HepG2 (cell line): ENCODE results near the gene ASCC2. TPM values are rescaled to one million over a fixed set of nuclear protein-coding genes. Genes with fewer than 3 reads are reported as not detected.

Experiments
- ATAC-seq: fragments of 200-7000 bp; cut with Tn5 transposase; 3 replicates; pipeline ENCODE4 v1.9.1; 2020; ENCODE audit warnings: mild to moderate bottlenecking, moderate library complexity
- BruUV-seq: library from RNA; stranded (reverse); fragments of 400-500 nt; replicated peaks from 2 replicates; lab custom pipeline; 2021; lab: Mats Ljungman, UMichigan
- CTCF ChIA-PET: fragments of 300-600 bp; formaldehyde crosslinking; extraction: SDS; loops from one replicate; lab custom pipeline; 2021; ENCODE audit warnings: low total read pairs, inconsistent platforms, low intra/inter-chr PET ratio; lab: Yijun Ruan, JAX
- POLR2A ChIA-PET: fragments of 350-600 bp; sonication (Branson Sonifier 250); formaldehyde crosslinking; loops from one replicate; lab custom pipeline; 2020; ENCODE audit warnings: antibody characterized with exemption, inconsistent platforms; lab: Yijun Ruan, JAX
- DNase-seq: peaks from one replicate; pipeline ENCODE4 v3.0.0-alpha.2; 2015; ENCODE audit warnings: low spot score
- FAIRE-seq: peaks from 3 replicates; lab custom pipeline; 2011; peaks lifted over from hg19 to GRCh38; lab: Jason Lieb, UNC
- H2AFZ ChIP-seq: one replicate; pipeline ENCODE4 v1.6.1; 2011; ENCODE audit warnings: low read length, inconsistent platforms
- H3K27ac ChIP-seq: fragments of 300-600 bp; 3 replicates; pipeline ENCODE4 v1.8.0; 2011; ENCODE audit warnings: mixed run types, mild to moderate bottlenecking, mixed read lengths, low read length, inconsistent platforms; ENCODE audit not compliant: insufficient read depth; ENCODE audit errors: extremely low read length
- H3K27me3 ChIP-seq, 2 experiments: fragments of 200-600 bp in 1 of 2; 2 replicates in 1 of 2; 3 replicates in 1 of 2; pipeline versions ENCODE4 v1.6.0 to v1.8.0; 2011; ENCODE audit warnings: low read length in 2 of 2, mild to moderate bottlenecking in 2 of 2, moderate library complexity in 2 of 2, inconsistent platforms in 1 of 2; ENCODE audit not compliant: insufficient read depth in 2 of 2, control insufficient read depth in 1 of 2
- H3K36me3 ChIP-seq, 2 experiments: fragments of 200-600 bp in 1 of 2; replicated peaks in 1 of 2; 2 replicates in 1 of 2; 3 replicates in 1 of 2; pipeline versions ENCODE4 v1.5.1 to v1.8.0; 2011; ENCODE audit warnings: low read length in 2 of 2, inconsistent platforms in 1 of 2; ENCODE audit not compliant: insufficient read depth in 2 of 2, control insufficient read depth in 1 of 2
- H3K4me1 ChIP-seq: 2 replicates; pipeline ENCODE4 v1.5.1; 2012; ENCODE audit warnings: low read length, inconsistent platforms; ENCODE audit not compliant: insufficient read depth
- H3K4me2 ChIP-seq: 2 replicates; pipeline ENCODE4 v1.6.0; 2011; ENCODE audit warnings: low read depth, low read length, inconsistent platforms
- H3K4me3 ChIP-seq, 3 experiments: fragments of 200-600 bp in 1 of 3; sonication (generic), shearing (Covaris generic) in 1 of 3; replicated peaks in 1 of 3; 2 replicates each; pipeline ENCODE4 v1.5.1; 2011 to 2016; ENCODE audit warnings: low read length in 3 of 3, inconsistent platforms in 2 of 3, low read depth in 2 of 3, mild to moderate bottlenecking in 2 of 3, control low read depth in 1 of 3, mixed read lengths in 1 of 3; ENCODE audit not compliant: insufficient read depth in 1 of 3
- H3K79me2 ChIP-seq: one replicate; pipeline ENCODE4 v1.6.1; 2011; ENCODE audit warnings: low read length, inconsistent platforms; ENCODE audit not compliant: insufficient read depth
- H3K9ac ChIP-seq: 2 replicates; pipeline ENCODE4 v1.6.0; 2011; ENCODE audit warnings: mild to moderate bottlenecking, low read depth, low read length, inconsistent platforms; ENCODE audit not compliant: insufficient read depth
- H3K9me3 ChIP-seq: 2 replicates; pipeline ENCODE4 v1.5.1; 2012; ENCODE audit warnings: mild to moderate bottlenecking, low read length
- H4K20me1 ChIP-seq: 2 replicates; pipeline ENCODE4 v1.6.0; 2011; ENCODE audit warnings: inconsistent platforms, mild to moderate bottlenecking, low read length, moderate library complexity; ENCODE audit not compliant: insufficient read depth
- ETV5 ChIP-seq: IDR thresholded peaks from 2 replicates; pipeline ENCODE4 v1.6.1; 2018; ENCODE audit warnings: missing biosample characterization, missing genetic modification reagents, inconsistent platforms, borderline replicate concordance
- FOXK2 ChIP-seq: fragments of 450-650 bp; IDR thresholded peaks from 2 replicates; pipeline ENCODE4 v1.6.1; 2016
- MAFF ChIP-seq: IDR thresholded peaks from 2 replicates; pipeline ENCODE4 v1.6.1; 2011; ENCODE audit warnings: low read depth, low read length, improper control_type of control experiment
- MTA3 ChIP-seq: sonication (generic); formaldehyde crosslinking; IDR thresholded peaks from 2 replicates; pipeline ENCODE4 v1.4.0; 2020; ENCODE audit warnings: missing genetic modification reagents
- NFKBIZ ChIP-seq: IDR thresholded peaks from 2 replicates; pipeline ENCODE4 v1.6.1; 2018; ENCODE audit warnings: missing genetic modification reagents, missing compliant biosample characterization
- NR2F2 ChIP-seq: IDR thresholded peaks from 2 replicates; pipeline ENCODE4 v1.6.1; 2012; ENCODE audit warnings: low read depth, inconsistent platforms, borderline replicate concordance
- NR2F6 ChIP-seq, 2 experiments: IDR thresholded peaks; 2 replicates each; pipeline ENCODE4 v1.6.1; 2016; ENCODE audit warnings: antibody characterized with exemption in 1 of 2, mild to moderate bottlenecking in 1 of 2
- YEATS4 ChIP-seq: sonication (generic); formaldehyde crosslinking; IDR thresholded peaks from 2 replicates; pipeline ENCODE4 v1.4.0; 2020; ENCODE audit warnings: missing genetic modification reagents, borderline replicate concordance
- ZNF24 ChIP-seq: fragments of 450-650 bp; IDR thresholded peaks from 2 replicates; pipeline ENCODE4 v1.6.1; 2017; ENCODE audit warnings: antibody characterized with exemption, mild to moderate bottlenecking
- ZNF256 ChIP-seq: sonication (generic); formaldehyde crosslinking; conservative IDR thresholded peaks from 2 replicates; pipeline ENCODE4 v1.4.0; 2020; ENCODE audit warnings: missing genetic modification reagents
- ZNF33B ChIP-seq: sonication (generic); formaldehyde crosslinking; IDR thresholded peaks from 2 replicates; pipeline ENCODE4 v1.5.1; 2020; ENCODE audit warnings: mild to moderate bottlenecking, missing genetic modification reagents
- ZNF788 ChIP-seq: sonication (generic); formaldehyde crosslinking; IDR thresholded peaks from 2 replicates; pipeline ENCODE4 v1.5.0; 2020; ENCODE audit warnings: mild to moderate bottlenecking, missing genetic modification reagents, borderline replicate concordance
- WGBS: methylation state at CpG from one replicate; pipeline ENCODE4 v1.1.6; 2017; ENCODE audit warnings: low lambda C conversion rate; 5-methylcytosine and 5-hydroxymethylcytosine counted together
- in situ Hi-C: cut with HindIII; loops from 2 replicates; pipeline ENCODE4 v1.10.0; 2017; ENCODE audit warnings: low pct_unique_long_range_greater_than_20kb; ENCODE audit not compliant: extremely low pct_ligation_motif_present
- intact Hi-C: fragments of 100-400 bp; cut with micrococcal nuclease; formaldehyde crosslinking; loops from one replicate; pipeline ENCODE4 v1.10.0; 2022; ENCODE audit not compliant: unreplicated experiment
- polyA plus RNA-seq, 8 experiments: library from polyadenylated mRNA; depleted of rRNA in 3 of 8; stranded (reverse) in 7 of 8; unstranded in 1 of 8; fragments of >200 nt; fragmentation: Illumina TruSeq in 4 of 8; extraction: Trizol in 4 of 8; gene quantifications; 2 replicates each; pipeline versions ENCODE4 v1.2.1 to v1.2.3, GENCODE V29; 2011 to 2016; ENCODE audit warnings: low read depth in 4 of 8, missing spikeins in 1 of 8, mixed read lengths in 1 of 8; ENCODE audit not compliant: insufficient read depth in 1 of 8
- total RNA-seq, 5 experiments: library from RNA; depleted of rRNA; stranded (reverse); fragments of >200 nt; fragmentation: Illumina TruSeq; extraction: Trizol; gene quantifications; 2 replicates each; pipeline ENCODE4 v1.2.3, GENCODE V29; 2016; ENCODE audit warnings: low read depth in 1 of 5
- TF ChIP-seq, protein P1 (sequence below): sonication (generic); formaldehyde crosslinking; IDR thresholded peaks from 2 replicates; pipeline ENCODE4 v1.5.0; 2020; ENCODE audit warnings: mild to moderate bottlenecking, missing genetic modification reagents
- TF ChIP-seq, protein P2 (sequence below): sonication (generic); formaldehyde crosslinking; IDR thresholded peaks from 2 replicates; pipeline ENCODE4 v1.5.1; 2020; ENCODE audit warnings: missing genetic modification reagents, mild to moderate bottlenecking, borderline replicate concordance
- TF ChIP-seq, protein P3 (sequence below): sonication (generic); formaldehyde crosslinking; IDR thresholded peaks from 2 replicates; pipeline ENCODE4 v1.5.1; 2020; ENCODE audit warnings: mild to moderate bottlenecking, missing genetic modification reagents, borderline replicate concordance
- TF ChIP-seq, protein P4 (sequence below): IDR thresholded peaks from 2 replicates; pipeline ENCODE4 v1.6.1; 2016
- TF ChIP-seq, protein P5 (sequence below): IDR thresholded peaks from 2 replicates; pipeline ENCODE4 v1.6.1; 2016; ENCODE audit warnings: missing biosample characterization, missing genetic modification reagents, low read depth
- TF ChIP-seq, protein P6 (sequence below): sonication (generic); formaldehyde crosslinking; IDR thresholded peaks from 2 replicates; pipeline ENCODE4 v1.8.0; 2022; ENCODE audit warnings: mild to moderate bottlenecking, missing genetic modification reagents, moderate library complexity

Gene ASCC2
- total and polyA plus RNA-seq, 2 of the 13 experiments (the other 11 are each of a cell fraction or from before 2014, with no cell fraction given) = 26.2 to 26.3 TPM

DNA sequence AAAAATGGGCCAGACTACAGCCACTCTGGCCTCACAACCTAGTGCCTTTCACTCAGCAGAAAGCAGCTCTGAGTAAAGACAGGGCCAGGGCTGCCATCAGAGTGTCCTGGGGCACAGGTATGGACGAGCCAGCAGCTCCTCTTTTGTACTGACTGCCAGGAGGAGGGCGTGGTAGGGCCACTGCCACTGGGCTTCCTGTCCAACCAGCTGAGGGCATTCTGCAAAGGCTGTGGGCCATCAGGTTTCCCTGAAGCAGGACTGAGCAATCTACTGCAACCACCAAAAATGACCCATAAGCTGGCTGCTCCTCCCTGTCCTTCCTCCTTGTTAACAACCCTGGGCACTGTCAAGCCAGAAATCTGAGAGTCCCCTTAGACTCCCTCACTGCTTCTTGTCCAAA lies 33.1 kb downstream of the ASCC2 start:
- no peaks in the 10 kb centered on the region for H3K9me3 ChIP-seq
- no peak overlapping the region for H3K4me3 ChIP-seq
- no peak for FAIRE-seq
- H3K27ac ChIP-seq = no peak overlapping the region
- no peaks in the 10 kb centered on the region for H3K79me2 ChIP-seq
- intact Hi-C loops = no loop called here
- CTCF ChIA-PET = no interaction called here
- H4K20me1 ChIP-seq = no peaks in the 10 kb centered on the region
- no peak for ATAC-seq
- H3K27me3 ChIP-seq = no peaks in the 10 kb centered on the region
- H3K9ac ChIP-seq = no peak overlapping the region
- BruUV-seq = no TSS peak
- POLR2A ChIA-PET = no interaction called here
- WGBS = 94% methylated on average over 2 of the region's 2 CpGs
- H3K36me3 ChIP-seq = peaks cover 43 to 76% of the 10 kb centered on the region in 2 experiments
- H2AFZ ChIP-seq = no peak overlapping the region
- H3K4me1 ChIP-seq = peaks cover 1% of the 10 kb centered on the region
- H3K4me2 ChIP-seq = no peak overlapping the region
- in situ Hi-C loops = no loop called here
- TF ChIP-seq MAFF = no peak
- TF ChIP-seq ZNF788 (CRISPR knock-in tag) = no peak
- TF ChIP-seq NFKBIZ (CRISPR knock-in tag) = no peak
- TF ChIP-seq, protein P1, sequence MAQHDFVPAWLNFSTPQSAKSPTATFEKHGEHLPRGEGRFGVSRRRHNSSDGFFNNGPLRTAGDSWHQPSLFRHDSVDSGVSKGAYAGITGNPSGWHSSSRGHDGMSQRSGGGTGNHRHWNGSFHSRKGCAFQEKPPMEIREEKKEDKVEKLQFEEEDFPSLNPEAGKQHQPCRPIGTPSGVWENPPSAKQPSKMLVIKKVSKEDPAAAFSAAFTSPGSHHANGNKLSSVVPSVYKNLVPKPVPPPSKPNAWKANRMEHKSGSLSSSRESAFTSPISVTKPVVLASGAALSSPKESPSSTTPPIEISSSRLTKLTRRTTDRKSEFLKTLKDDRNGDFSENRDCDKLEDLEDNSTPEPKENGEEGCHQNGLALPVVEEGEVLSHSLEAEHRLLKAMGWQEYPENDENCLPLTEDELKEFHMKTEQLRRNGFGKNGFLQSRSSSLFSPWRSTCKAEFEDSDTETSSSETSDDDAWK (CRISPR knock-in tag) = no peak
- no peak for TF ChIP-seq NR2F2
- TF ChIP-seq, protein P2, sequence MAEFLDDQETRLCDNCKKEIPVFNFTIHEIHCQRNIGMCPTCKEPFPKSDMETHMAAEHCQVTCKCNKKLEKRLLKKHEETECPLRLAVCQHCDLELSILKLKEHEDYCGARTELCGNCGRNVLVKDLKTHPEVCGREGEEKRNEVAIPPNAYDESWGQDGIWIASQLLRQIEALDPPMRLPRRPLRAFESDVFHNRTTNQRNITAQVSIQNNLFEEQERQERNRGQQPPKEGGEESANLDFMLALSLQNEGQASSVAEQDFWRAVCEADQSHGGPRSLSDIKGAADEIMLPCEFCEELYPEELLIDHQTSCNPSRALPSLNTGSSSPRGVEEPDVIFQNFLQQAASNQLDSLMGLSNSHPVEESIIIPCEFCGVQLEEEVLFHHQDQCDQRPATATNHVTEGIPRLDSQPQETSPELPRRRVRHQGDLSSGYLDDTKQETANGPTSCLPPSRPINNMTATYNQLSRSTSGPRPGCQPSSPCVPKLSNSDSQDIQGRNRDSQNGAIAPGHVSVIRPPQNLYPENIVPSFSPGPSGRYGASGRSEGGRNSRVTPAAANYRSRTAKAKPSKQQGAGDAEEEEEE = no peak
- TF ChIP-seq NR2F6 (IDR thresholded peaks at IDR 0.05) = no peak
- TF ChIP-seq NR2F6 (CRISPR knock-in tag; IDR thresholded peaks at IDR 0.05) = no peak
- TF ChIP-seq ZNF256 (CRISPR knock-in tag) = no peak
- TF ChIP-seq, protein P3, sequence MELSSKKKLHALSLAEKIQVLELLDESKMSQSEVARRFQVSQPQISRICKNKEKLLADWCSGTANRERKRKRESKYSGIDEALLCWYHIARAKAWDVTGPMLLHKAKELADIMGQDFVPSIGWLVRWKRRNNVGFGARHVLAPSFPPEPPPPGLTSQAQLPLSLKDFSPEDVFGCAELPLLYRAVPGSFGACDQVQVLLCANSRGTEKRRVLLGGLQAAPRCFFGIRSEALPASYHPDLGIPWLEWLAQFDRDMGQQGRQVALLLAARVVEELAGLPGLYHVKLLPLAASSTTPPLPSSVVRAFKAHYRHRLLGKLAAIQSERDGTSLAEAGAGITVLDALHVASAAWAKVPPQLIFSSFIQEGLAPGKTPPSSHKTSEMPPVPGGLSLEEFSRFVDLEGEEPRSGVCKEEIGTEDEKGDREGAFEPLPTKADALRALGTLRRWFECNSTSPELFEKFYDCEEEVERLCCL (CRISPR knock-in tag) = no peak
- no peak for TF ChIP-seq YEATS4 (CRISPR knock-in tag)
- TF ChIP-seq FOXK2 = no peak
- no peak for TF ChIP-seq ZNF33B (CRISPR knock-in tag)
- no peak for TF ChIP-seq ZNF24
- no peak for TF ChIP-seq ETV5
- TF ChIP-seq, protein P4, sequence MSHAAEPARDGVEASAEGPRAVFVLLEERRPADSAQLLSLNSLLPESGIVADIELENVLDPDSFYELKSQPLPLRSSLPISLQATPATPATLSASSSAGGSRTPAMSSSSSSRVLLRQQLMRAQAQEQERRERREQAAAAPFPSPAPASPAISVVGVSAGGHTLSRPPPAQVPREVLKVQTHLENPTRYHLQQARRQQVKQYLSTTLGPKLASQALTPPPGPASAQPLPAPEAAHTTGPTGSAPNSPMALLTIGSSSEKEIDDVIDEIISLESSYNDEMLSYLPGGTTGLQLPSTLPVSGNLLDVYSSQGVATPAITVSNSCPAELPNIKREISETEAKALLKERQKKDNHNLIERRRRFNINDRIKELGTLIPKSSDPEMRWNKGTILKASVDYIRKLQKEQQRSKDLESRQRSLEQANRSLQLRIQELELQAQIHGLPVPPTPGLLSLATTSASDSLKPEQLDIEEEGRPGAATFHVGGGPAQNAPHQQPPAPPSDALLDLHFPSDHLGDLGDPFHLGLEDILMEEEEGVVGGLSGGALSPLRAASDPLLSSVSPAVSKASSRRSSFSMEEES = no peak
- TF ChIP-seq, protein P5, sequence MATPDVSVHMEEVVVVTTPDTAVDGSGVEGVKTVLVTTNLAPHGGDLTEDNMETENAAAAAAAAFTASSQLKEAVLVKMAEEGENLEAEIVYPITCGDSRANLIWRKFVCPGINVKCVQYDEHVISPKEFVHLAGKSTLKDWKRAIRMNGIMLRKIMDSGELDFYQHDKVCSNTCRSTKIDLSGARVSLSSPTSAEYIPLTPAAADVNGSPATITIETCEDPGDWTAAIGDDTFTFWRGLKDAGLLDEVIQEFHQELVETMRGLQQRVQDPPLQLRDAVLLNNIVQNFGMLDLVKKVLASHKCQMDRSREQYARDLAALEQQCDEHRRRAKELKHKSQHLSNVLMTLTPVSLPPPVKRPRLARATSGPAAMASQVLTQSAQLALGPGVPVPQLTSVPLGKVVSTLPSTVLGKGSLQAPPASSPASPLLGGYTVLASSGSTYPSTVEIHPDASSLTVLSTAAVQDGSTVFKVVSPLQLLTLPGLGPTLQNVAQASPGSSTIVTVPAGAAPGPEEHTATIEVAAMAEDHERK (CRISPR knock-in tag) = no peak
- TF ChIP-seq, protein P6, sequence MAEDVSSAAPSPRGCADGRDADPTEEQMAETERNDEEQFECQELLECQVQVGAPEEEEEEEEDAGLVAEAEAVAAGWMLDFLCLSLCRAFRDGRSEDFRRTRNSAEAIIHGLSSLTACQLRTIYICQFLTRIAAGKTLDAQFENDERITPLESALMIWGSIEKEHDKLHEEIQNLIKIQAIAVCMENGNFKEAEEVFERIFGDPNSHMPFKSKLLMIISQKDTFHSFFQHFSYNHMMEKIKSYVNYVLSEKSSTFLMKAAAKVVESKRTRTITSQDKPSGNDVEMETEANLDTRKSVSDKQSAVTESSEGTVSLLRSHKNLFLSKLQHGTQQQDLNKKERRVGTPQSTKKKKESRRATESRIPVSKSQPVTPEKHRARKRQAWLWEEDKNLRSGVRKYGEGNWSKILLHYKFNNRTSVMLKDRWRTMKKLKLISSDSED (CRISPR knock-in tag) = no peak
- no peak for TF ChIP-seq MTA3 (CRISPR knock-in tag)
- no peak for DNase-seq
